NK-92 (cell line): Measurements from ENCODE around the gene ARAP2.

Source experiments
- DNase-seq: peaks from one replicate; lab custom pipeline; 2025; ENCODE audit not compliant: unreplicated experiment; lab: John Stamatoyannopoulos, UW

ARAP2 gene

GRCh38 chr4:36224972-36225903 is 19.1 kb downstream of the ARAP2 start:
- no peak for DNase-seq

GRCh38 chr4:36222702-36223101 is 21.6 kb downstream of the ARAP2 start:
- DNase-seq, result no peak

- no peak for DNase-seq
Measured at GRCh38 chr4:36220776-36221175, 23.5 kb downstream of the ARAP2 start.

- no peak for DNase-seq
Measured at GRCh38 chr4:36218121-36218520, 26.2 kb downstream of the ARAP2 start.

GRCh38 chr4:36215627-36216026 is 28.7 kb downstream of the ARAP2 start:
- no peak for DNase-seq

GRCh38 chr4:36214735-36215485 is 29.4 kb downstream of the ARAP2 start:
- no peak for DNase-seq

- no peak for DNase-seq
Measured at GRCh38 chr4:36213977-36214376, 30.3 kb downstream of the ARAP2 start.

GRCh38 chr4:36211084-36211483 is 33.2 kb downstream of the ARAP2 start:
- no peak for DNase-seq

GRCh38 chr4:36209941-36210649 is 34.2 kb downstream of the ARAP2 start:
- DNase-seq, result no peak

GRCh38 chr4:36208893-36209473 is 35.3 kb downstream of the ARAP2 start:
- DNase-seq, result no peak

- no peak for DNase-seq
Measured at GRCh38 chr4:36207831-36208520, 36.3 kb downstream of the ARAP2 start.

- DNase-seq, result no peak
Measured at GRCh38 chr4:36207367-36207766, 36.9 kb downstream of the ARAP2 start.

- DNase-seq, result no peak
Measured at GRCh38 chr4:36206603-36207311, 37.6 kb downstream of the ARAP2 start.

GRCh38 chr4:36206012-36206411 is 38.3 kb downstream of the ARAP2 start:
- DNase-seq, result no peak

- no peak for DNase-seq
Measured at GRCh38 chr4:36198861-36199260, 45.5 kb downstream of the ARAP2 start.

GRCh38 chr4:36198068-36198808 is 46.1 kb downstream of the ARAP2 start:
- DNase-seq, result no peak

- DNase-seq, result no peak
Measured at GRCh38 chr4:36197501-36197900, 46.8 kb downstream of the ARAP2 start.

GRCh38 chr4:36196145-36196913 is 48.0 kb downstream of the ARAP2 start:
- DNase-seq, result no peak
